ENCODE results near the gene KLHDC7B. TPM values are rescaled to one million over a fixed set of nuclear protein-coding genes. Genes with fewer than 3 reads are reported as not detected.
A peak's percentile ranks its signal among the peaks of the same experiment; 100 is the strongest.

Gene KLHDC7B
- total and polyA plus RNA-seq, 2 experiments from 2014 or later = 0.75 to 1.7 TPM

- Histone ChIP-seq H3K9me2 (replicated peaks; ENCODE audit: insufficient read depth) (no peaks in the 10 kb centered on the region), H3K9me3 (ENCODE audit: low read depth) (no peaks in the 10 kb centered on the region), H2AFZ (peak overlapping the region; percentile 23), H3K36me3 (replicated peaks; ENCODE audit: insufficient read depth, low read depth) (no peaks in the 10 kb centered on the region), H3K27ac (peak overlapping the region; percentile 96), H3K4me3 (peak overlapping the region; percentile 49), H3K4me2 (peak overlapping the region; percentile 99), H4K20me1 (ENCODE audit: insufficient read depth, poor library complexity, severe bottlenecking) (no peaks in the 10 kb centered on the region), H3K4me1 (ENCODE audit: insufficient read depth) (peaks cover 42% of the 10 kb centered on the region), H3K27me3 (peaks cover 11% of the 10 kb centered on the region), H3K79me2 (no peaks in the 10 kb centered on the region)
- TF ChIP-seq EZH2 (IDR thresholded peaks at IDR 0.05; ENCODE audit: borderline replicate concordance) (peak; percentile 41), EZH2phosphoT487 (IDR thresholded peaks at IDR 0.05; ENCODE audit: low read depth, severe bottlenecking, unreplicated experiment) (no peak), CTCF (IDR thresholded peaks at IDR 0.05; ENCODE audit: poor library complexity) (no peak)
- no peak for DNase-seq (ENCODE audit: low spot score)
- WGBS (ENCODE audit: low lambda C conversion rate, missing lambda C conversion rate) = 9% methylated on average over 4 of the region's 21 CpGs
These were observed 15.2 kb upstream of the KLHDC7B start for GRCh38 chr22:50530580-50530876.

GRCh38 chr22:50530877-50531545, 14.7 kb upstream of the KLHDC7B start:
- peak; percentile 91 for DNase-seq (ENCODE audit: low spot score)
- Histone ChIP-seq H2AFZ (peak overlapping the region; percentile 51), H3K4me1 (ENCODE audit: insufficient read depth) (peaks cover 42% of the 10 kb centered on the region)

GRCh38 chr22:50531546-50531961, 14.1 kb upstream of the KLHDC7B start:
- peaks cover 40% of the 10 kb centered on the region for H3K4me1 ChIP-seq (ENCODE audit: insufficient read depth)
- H2AFZ ChIP-seq = peak overlapping the region; percentile 51
- 8% methylated on average over 8 of the region's 44 CpGs for WGBS (ENCODE audit: low lambda C conversion rate, missing lambda C conversion rate)
- TF ChIP-seq CTCF (IDR thresholded peaks at IDR 0.05; ENCODE audit: poor library complexity) (no peak), EZH2phosphoT487 (IDR thresholded peaks at IDR 0.05; ENCODE audit: low read depth, severe bottlenecking, unreplicated experiment) (no peak)
- H3K79me2 ChIP-seq = no peaks in the 10 kb centered on the region
- no peaks in the 10 kb centered on the region for H3K9me3 ChIP-seq (ENCODE audit: low read depth)
- H3K27me3 ChIP-seq = peaks cover 11% of the 10 kb centered on the region
- DNase-seq (ENCODE audit: low spot score) = peak; percentile 75
- H4K20me1 ChIP-seq (ENCODE audit: insufficient read depth, poor library complexity, severe bottlenecking) = no peaks in the 10 kb centered on the region
- peak overlapping the region; percentile 99 for H3K4me2 ChIP-seq
- H3K27ac ChIP-seq = peak overlapping the region; percentile 96
- H3K9me2 ChIP-seq (replicated peaks; ENCODE audit: insufficient read depth) = no peaks in the 10 kb centered on the region
- H3K4me3 ChIP-seq = peak overlapping the region; percentile 52
- H3K36me3 ChIP-seq (replicated peaks; ENCODE audit: insufficient read depth, low read depth) = no peaks in the 10 kb centered on the region

More at GRCh38 chr22:50530877-50531545, 14.7 kb upstream of the KLHDC7B start:
- H3K9me3 ChIP-seq (ENCODE audit: low read depth) = no peaks in the 10 kb centered on the region
- no peaks in the 10 kb centered on the region for H3K79me2 ChIP-seq
- H3K4me2 ChIP-seq = peak overlapping the region; percentile 99
- peak overlapping the region; percentile 52 for H3K4me3 ChIP-seq
- no peaks in the 10 kb centered on the region for H3K9me2 ChIP-seq (replicated peaks; ENCODE audit: insufficient read depth)
- no peaks in the 10 kb centered on the region for H3K36me3 ChIP-seq (replicated peaks; ENCODE audit: insufficient read depth, low read depth)
- no peaks in the 10 kb centered on the region for H4K20me1 ChIP-seq (ENCODE audit: insufficient read depth, poor library complexity, severe bottlenecking)
- TF ChIP-seq EZH2phosphoT487 (IDR thresholded peaks at IDR 0.05; ENCODE audit: low read depth, severe bottlenecking, unreplicated experiment) (no peak), CTCF (IDR thresholded peaks at IDR 0.05; ENCODE audit: poor library complexity) (no peak), EZH2 (IDR thresholded peaks at IDR 0.05; ENCODE audit: borderline replicate concordance) (peak; percentile 19)
- H3K27ac ChIP-seq = peak overlapping the region; percentile 96
- 16% methylated on average over 41 of the region's 53 CpGs for WGBS (ENCODE audit: low lambda C conversion rate, missing lambda C conversion rate)
- H3K27me3 ChIP-seq = peaks cover 11% of the 10 kb centered on the region

All from hepatocyte (in vitro differentiated cells).